CD4-positive, alpha-beta T cell treated with Interleukin-12 subunit alpha and Interleukin-12 subunit beta, for 1 hour (primary cell): Measurements from ENCODE around the gene ACOT12.
"Not testable (repeated sequence)": the region's sequence is repeated elsewhere in the genome, so short reads cannot be mapped to it uniquely, and the experiment has no call there.

Experiments
- DNase-seq: peaks from one replicate; pipeline ENCODE4 v3.0.0-alpha.2; 2020

The ACOT12 gene

DNA sequence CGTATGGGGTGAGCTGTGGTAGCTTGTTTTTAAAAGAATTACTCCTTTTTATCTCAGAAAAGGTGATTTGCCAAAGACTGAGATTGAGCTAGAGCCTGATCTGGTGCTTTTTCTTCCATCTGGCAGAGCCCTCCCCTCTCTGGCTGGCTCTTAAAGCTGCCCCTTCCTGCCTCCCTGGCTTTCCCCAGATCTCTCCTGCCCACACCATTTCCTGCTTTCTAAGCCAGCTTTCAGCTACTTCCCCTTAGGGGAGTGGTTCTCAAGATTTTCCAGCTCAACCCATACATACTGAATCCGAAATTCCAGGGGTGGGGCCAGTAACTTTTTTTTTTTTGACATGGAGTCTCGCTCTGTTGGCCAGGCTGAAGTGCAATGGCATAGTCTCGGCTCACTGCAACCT is 4.8 kb upstream of the ACOT12 start:
- no peak for DNase-seq

DNA sequence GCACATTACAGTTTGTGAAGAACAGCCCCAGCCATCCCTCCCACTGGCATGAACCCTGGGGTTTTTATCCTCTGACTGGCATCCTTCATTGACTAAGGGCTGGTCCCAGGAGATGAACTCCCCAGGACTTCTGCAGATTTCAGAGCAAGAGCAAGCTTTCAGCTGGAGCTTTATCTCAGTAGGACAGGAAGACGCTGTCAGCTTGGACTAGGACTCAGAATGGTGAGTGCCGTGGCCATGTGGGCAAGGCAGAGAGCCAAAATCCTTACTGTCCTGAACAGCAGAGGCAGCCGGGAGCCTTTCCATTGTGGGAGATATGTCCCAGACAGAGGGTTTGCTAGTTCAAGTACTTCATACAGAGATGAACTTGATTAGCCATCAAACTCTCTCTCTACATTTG is 3.2 kb upstream of the ACOT12 start:
- no peak for DNase-seq

DNA sequence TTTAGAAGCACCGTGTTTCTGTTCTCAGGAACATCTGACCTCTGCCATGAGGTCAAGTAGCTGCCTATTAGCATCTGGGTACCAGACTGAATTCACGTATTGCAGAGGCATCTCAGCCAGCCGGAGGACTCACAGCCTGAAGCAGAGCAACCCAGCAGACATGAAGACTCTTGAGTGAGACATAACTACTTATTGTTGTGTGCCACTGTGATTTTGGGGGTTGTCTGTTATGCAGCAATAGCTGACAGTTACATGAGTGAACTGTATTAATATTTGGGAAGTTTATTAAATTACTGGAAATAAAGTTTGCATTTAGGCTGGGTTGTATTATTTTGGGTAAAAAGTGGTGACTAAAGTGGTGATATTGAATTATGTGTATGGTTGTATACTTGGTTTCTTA is 1.3 kb upstream of the ACOT12 start:
- no peak for DNase-seq

DNA sequence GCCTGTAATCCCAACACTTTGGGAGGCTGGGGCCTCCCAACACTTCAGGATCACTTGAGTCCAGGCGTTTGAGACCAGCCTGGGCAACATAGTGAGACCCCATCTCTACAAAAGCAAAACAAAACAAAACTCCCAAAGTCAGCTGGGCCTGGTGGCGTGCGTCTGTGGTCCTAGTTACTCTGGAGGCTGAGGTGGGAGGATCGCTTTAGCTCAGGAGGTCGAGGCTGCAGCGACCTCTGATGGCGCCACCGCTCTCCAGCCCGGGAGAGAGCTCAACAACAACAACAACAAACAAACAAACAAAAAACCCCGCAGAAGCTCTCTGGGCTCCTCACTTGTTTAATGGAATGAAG is 528 bp downstream of the ACOT12 start:
- DNase-seq: no peak

DNA sequence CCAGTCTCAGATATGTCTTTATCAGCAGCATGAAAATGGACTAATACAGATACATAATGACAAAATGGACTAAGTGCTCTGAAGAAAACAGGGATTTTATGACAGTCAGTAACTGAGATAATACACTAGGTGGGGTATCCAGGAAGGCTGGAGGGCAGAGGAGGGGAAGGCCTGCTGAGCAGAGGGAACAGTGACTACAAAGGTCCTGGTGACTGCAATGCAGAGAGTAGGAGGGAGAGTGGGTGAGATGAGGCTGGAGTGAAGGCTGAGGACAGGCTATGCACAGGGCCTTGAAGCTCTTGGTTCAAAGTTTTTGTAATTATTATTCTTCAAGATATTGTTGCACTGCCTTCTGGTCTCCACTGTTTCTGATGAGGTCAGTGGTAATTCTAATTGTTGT is 4.9 kb downstream of the ACOT12 start:
- DNase-seq: no peak

DNA sequence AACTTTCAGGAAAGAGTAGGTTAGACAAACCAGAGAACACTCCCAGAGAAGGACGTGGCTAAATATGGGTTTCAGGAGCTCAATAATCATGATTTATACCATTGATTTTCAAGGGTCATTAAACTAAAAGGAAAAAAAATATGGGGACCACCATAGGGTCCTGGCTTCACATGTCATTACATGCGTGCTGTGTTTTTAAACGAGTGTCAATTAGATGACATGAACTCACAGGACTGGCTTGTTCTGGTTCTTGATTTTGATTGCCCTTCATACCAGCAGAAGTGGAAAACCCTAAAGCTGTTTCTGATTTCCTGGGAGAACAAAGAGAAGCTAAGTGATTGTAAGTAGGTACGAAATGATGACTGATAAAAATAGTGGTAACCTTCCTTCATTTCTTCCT is 5.8 kb downstream of the ACOT12 start:
- no peak for DNase-seq

DNA sequence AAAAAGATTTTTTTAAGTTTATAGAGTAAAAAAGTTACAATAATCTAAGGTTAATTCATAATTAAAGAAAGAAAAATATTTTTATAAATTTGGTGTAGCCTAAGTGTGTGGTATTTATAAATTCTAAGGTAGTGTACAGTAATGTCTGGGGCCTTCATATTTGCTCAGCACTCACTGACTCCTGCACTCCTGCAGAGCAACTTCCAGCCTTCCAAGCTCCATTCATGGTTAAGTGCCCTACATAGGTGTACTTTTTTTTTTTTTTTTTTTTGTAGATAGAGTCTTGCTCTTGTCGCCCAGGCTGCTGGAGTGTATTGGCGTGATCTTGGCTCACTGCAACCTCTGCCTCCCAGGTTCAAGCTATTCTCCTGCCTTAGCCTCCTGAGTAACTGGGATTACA is 10.1 kb downstream of the ACOT12 start:
- no peak for DNase-seq

DNA sequence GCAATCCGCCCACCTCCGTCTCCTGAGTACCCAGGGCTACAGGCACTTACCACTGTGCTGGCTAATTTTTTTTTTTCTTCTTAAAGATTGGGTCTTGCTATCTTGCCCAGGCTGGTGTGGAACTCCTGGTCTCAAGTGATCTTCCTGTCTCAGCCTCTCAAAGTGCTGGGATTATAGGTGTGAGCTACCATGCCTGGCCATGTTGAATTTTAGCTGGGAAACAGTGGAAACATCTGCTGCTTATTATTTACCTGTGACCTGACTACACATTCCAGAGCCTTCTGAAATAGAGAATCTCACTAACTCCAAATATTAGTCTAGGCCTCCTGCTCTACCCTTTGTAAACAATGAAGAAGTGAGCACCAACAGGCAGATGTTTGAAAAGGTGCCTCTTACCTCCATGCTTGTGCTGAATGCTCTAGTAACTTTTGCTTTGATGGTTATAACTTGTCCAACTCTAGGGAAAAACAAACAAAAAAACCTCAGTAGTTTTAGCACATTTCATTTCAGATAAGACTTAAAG is 22.5 kb downstream of the ACOT12 start:
- DNase-seq: no peak

DNA sequence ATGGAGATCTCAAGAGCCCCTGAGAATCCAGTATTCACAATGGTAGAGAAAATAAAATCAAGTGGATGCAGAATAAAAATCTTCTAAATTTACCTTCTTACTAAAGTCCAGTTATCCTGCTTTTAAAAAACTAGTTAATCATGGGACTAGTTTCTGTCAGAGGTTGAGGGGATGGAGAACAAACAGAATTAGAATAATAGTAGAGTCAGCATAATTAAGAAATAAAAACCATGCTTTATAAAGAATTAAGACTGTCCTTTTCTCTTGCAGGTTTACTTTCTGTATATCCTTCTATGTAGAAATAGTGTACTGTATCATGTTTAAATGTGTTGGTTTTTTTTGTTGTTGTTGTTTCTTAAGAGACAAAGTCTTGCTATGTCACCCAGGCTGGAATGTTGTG is 23.0 kb downstream of the ACOT12 start:
- DNase-seq: no peak

DNA sequence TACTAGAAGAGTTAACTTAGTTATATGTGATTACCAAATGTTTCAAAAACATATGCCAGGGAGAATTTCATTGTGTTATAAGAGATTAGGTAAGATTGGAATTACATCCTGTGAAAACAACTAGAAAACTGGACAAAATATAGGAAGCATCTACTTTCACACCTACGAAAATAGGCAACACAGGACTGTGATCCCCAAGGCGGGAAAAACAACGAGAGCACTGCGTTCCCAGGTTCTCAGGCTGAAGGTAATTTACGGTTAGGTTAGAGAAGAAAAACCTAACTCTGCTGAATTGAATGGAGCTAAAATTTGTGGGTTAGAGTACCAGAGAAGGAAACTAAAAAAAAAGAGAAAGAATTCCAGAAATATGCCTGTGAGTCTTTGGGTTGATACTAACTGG is 28.4 kb downstream of the ACOT12 start:
- no peak for DNase-seq

DNA sequence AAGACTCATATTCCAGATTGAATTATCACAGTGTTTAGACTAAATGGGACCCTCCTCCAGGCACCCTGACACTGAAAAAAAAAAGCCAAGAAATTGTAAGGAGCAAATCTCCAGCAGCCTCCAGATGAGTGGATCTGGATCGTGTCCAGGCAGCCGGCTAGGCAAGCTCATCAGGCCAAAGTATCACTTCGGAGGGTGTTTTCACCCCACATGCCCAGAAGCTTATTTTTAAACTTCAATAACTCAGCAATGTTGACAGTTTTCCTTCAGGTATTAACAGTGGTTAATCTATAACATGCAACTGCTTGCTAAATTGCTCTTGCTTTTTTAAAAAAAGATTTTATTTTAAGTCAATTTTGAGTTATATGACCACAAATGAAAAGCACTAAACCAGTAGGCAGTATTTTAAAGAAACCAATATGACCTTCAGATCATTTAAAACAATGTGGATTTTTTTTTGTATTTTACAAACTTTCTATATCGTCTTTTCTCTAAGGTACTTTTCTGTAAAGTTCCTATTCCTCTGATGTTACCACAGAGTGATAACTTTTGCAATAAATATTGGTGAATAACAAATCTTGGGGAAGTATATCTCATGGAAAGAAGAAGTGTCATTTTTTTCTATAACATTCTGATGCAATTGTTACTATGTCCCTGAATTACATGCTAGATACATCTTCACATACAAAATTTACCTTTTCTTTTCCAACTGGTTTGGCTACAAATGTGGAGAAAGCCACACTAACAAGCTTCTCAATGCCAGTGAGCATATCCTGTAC is 30.7 kb downstream of the ACOT12 start:
- no peak for DNase-seq

DNA sequence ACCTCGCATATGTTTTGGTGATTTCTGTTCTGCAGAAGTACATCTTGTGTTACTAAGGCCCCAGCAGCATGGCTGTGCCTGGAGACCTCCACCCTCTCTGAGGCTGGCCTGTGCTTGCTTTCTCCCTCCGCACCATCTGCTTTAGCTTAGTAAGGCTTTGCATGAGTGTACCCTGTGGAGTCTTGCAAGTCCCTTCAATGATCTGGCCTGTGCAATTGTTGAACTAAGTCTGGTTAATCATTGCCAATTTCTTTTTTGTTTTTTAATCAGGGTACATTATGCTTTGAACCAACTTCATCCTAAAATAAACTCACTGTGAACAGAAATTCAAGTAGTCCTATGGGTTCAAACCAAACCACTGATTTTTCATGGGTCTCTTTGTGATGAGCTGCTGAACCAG is 32.3 kb downstream of the ACOT12 start:
- no peak for DNase-seq

DNA sequence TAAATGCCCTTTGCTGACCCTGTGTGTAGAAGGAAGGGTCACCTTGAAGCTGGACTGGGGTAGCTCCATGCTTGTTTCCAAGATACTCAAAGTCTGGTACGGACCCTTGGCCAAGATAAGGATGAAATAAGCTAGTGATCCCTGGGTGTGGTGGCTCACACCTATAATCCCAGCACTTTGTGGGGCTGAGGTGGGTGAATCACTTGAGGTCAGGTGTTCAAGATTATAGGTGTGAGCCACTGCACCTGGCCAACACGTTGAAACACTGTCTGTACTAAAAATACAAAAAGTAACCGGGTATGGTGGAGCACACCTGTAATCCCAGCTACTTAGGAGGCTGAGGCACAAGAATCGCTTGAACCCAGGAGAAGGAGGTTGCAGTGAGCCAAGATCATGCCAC is 33.3 kb downstream of the ACOT12 start:
- no peak for DNase-seq

DNA sequence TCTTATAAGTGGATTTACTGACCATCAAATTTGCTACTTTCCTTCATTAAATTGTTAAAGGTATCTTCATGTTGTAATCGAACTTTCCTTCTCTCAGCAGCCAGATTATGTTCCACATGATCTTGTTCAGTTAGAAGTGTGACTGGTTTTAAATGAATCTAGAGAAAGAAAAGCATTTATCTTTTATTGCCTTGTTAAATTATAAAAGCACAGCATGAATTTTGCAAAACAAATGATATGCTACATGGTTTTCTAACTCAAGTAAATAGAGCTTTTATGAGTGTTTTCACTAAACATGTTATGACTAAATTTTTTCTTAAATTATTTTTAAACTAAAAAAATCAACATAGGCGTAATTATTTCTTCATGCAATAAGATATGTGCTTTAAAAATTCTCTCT is 34.1 kb downstream of the ACOT12 start:
- no peak for DNase-seq

DNA sequence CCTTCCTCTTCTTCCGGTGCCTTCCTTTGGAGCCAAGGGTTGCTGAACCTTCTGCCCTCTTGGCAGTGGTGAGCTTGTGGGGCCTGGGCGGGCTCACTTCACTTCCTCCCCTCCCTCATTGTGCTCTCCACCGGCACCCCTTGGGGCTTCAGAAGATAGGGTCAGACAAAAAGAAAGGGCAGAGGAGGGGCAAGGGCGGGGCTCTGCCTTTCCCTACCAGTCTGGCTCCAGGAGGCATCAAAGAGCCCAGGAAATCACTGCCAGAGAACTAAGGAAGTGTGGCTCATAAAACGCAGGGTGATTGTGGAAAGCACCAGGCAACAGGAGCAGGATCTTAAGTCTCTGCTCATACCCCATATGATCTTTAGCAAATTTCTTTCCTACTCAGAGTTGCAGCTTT is 34.8 kb downstream of the ACOT12 start:
- no peak for DNase-seq

DNA sequence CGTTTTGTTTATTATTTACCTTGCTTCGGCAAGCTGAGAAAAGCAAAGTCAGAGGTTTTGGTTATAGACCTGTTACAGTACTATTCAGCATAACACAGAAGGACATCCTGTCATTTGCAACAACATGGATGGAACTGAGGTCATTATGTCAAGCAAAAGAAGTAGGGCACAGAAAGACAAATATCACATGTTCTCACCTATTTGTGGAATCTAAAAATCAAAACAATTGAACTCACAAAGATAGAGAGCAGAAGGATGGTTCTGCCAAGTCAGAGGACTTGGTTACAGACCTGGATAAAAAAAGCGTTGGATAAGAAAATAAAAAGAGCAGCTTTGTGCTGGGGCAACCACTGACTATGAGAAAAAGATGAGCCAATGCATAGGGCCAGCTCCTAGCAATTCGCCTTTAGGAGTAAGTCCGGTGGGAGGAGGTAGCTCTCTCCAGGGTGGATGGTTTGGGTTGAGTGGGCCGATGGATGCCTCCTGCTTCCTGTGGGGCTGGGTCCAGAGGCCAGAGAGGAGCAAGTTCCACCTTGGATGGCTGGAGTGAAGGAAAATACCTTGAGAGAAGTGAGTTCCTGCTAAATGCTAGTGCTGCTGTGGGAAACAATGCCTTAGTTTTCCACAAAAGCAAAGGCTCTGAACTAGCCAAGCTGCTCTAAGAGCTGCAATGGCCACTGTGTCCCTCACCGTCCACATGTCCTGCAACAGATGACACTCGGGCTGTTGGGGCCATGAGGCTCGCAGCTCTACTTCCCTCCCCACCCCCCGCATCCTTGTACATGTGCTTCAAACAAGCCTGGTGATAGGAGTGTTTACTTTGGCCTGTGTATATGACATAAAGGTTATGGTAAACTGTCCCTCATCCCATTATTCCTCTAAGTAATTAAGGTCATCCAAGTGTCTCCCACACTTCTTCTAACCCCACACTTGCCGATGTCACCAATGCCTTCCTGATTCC is 38.4 kb downstream of the ACOT12 start:
- no peak for DNase-seq

DNA sequence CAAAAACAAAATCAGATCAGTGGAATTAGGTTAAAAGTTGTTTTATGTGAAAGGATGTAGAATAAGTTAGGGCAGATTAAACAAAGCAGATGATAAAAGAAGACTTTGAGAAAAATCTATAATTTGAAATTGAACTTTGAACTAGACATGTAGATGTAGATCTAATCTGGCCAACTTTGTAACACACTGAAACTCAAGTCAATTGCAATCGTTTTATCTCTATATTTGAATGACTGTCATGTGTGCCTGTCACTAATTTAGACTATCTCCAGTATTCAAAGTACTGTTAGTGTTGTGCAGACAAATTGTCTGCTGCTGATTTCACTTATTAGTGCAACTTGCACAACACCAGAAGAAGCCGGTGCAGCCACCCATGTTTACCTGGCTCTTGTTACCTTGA is 39.8 kb downstream of the ACOT12 start:
- no peak for DNase-seq

DNA sequence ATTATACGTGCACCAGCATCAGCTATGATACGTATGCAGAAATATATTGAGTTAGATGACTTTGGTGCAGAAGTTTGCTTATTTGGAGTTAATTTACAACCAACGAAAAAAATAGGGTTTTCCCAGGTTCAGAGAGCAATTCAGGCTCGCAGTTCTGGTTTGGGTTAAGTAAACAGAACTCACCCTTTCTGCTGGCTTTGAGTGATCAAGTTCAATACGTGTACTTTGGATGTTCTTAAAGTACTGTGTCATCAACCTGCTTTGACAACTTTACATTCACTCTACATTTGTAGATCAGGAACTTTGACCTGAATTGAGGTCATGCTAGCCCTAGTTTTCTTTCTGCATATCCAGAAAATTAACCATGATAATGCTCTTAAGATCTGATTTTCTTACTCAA is 40.7 kb downstream of the ACOT12 start:
- no peak for DNase-seq

DNA sequence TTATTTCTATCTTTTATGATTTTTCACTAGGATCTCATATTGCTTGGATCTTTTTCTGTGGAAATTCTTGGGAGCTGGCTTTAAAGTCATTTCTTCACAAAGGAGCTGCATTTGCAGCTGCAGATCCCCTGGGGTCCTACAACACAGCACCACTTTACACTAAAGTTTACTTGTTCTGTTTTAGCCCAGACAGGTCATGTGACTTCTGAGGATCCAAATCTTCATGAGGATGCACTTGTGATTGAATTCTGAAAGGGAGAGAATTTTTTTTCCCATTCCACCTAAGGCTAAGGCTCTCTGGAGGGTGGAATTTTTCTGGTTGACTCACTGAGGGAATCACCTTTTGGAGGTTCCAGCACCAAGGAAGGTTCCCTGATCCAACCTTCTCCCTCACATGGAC is 43.4 kb downstream of the ACOT12 start:
- DNase-seq: no peak

DNA sequence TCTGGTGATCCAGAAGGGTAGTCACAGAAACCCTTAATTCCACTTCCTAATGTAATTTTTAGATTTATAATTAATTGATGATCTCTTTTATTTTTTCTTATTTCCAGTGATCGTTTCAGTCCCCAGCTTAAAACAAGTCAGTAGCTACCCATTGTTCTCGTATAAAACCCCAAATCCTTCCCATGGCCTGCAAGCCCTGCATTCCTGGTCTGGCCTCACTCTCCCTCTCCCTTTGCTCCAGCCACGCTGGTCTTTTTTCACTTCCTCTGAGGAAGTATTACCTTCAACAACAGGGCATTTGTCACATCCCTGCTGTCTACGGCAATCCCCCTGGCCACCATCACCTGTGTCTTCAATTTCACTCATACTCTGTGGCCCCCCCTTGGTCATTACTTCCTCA is 44.8 kb downstream of the ACOT12 start:
- DNase-seq: no peak

DNA sequence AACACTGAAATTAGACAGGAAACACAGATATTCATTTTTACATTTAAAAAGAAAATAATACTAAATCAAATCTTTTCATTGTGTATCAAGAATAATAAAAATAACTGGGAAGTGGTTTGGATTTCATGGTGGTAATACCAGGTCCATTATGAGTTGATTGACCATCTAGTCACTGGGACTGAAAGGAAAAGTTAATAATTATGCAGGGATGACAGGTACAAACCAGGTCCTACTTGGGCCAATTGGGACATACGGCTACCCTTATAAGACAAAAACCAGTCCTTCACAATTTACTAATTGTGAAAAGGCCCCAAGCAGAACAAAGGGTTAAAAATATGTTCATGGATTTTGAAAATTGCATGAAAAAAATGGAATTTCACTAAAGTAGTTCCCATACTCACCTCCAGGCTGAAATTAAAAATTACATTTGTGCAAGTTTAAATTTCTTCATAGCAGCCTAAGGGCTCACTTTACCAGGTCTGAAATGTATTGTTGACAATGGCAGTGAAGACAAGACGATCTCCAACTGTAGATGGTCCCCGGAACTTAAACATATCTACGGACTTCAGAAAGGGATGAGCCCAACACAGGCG is 48.4 kb downstream of the ACOT12 start:
- DNase-seq: no peak

DNA sequence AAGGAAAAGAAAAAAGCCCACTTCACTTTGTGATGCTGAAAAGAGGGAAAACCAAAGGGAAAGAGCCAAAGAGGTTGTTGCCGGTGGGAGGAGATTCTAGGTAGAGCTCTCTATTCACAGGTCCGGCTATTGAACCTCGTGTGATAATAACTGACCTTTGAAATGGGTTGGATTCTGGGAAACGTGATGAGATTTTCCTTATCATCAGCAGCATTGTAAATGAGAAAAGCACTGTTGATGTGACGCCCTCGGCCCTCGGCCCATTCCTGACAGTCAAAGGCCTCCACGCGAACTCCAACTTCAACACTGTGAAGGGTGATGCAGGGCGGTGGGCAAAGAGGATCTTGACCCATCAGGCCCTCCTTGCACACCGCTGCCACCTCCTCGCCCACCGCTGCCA is 49.2 kb downstream of the ACOT12 start:
- no peak for DNase-seq

DNA sequence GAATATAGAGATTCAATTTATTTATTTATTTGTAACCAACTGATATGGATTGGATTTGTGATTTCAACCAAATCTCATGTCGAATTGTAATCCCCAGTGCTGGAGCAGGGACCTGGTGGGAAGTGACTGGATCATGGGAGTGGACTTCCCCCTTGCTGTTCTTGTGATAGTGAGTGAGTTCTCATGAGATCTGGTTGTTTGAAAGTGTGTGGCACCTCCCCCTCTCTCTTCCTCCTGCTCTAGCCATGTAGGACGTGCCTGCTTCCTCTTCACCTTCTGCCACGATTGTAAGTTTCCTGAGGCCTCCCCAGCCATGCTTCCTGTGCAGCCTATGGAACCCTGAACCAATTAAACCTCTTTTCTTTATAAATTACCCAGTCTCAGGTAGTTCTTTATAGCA is 55.7 kb downstream of the ACOT12 start:
- DNase-seq: not testable (repeated sequence)

DNA sequence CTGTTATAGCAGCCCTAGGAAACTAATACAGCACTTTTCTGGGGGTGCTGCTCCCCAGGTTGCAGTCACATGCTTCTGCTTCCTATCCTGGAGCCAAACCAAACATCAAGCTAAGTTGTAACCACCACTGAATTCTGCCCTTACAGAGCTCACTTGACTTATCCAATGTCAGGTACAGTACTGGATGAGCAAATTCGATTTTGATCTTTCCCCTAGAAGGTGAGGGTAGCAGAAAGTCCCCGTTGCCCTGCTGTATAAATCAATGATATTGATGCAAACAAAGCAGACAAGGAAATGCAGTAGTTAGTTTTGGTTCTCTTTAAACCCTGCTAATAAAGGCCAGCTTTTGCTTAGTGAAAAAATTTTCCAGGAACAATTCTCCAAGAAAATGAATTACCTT is 56.1 kb downstream of the ACOT12 start:
- no peak for DNase-seq
